Colonic mucosa (tissue), 4 donors: Measurements from ENCODE around the gene ASTN2. TPM values are rescaled to one million over a fixed set of nuclear protein-coding genes. Genes with fewer than 3 reads are reported as not detected.

Experiments
- DNase-seq: peaks from one replicate; pipeline ENCODE4 v3.0.0-alpha.2; 2020
- H3K27ac ChIP-seq: fragments of 200-600 bp; one replicate; pipeline ENCODE4 v1.8.0; 2021
- H3K27me3 ChIP-seq: fragments of 200-600 bp; one replicate; pipeline ENCODE4 v1.8.0; 2021
- H3K36me3 ChIP-seq: fragments of 200-600 bp; one replicate; pipeline ENCODE4 v1.8.0; 2021
- H3K4me1 ChIP-seq: fragments of 200-600 bp; one replicate; pipeline ENCODE4 v1.8.0; 2021; ENCODE audit warnings: mild to moderate bottlenecking
- H3K4me3 ChIP-seq: fragments of 200-600 bp; one replicate; pipeline ENCODE4 v1.8.0; 2021
- H3K9ac ChIP-seq, 2 donors: one replicate each; pipeline ENCODE4 v1.7.0; 2013; ENCODE audit warnings: control low read depth in 2 of 2, low read depth in 2 of 2, low read length in 2 of 2
- H3K9me3 ChIP-seq: fragments of 200-600 bp; one replicate; pipeline ENCODE4 v1.8.0; 2021
- intact Hi-C: fragments of 100-400 bp; cut with DNase I; formaldehyde crosslinking; loops from one replicate; pipeline ENCODE4 v1.14.1; 2022
- total RNA-seq, 2 donors: library from RNA; stranded (reverse); fragmentation: NEBNext Ultra II Directional in 1 of 2; extraction: Animal tissue kit (Norgen Biotek cat#: 25700) in 1 of 2; gene quantifications; one replicate each; pipeline ENCODE4 v1.2.1, GENCODE V29; 2021
- TF ChIP-seq, protein P1 (sequence below): fragments of 200-600 bp; IDR thresholded peaks from one replicate; pipeline ENCODE4 v1.8.0; 2022; ENCODE audit warnings: antibody characterized with exemption, mild to moderate bottlenecking
- donor health status: healthy.
- donor health status: DM: no; HTN: no; CAD: no.
- donor health status: DM: no; HTN: no; CAD: no.

Gene ASTN2
- total RNA-seq, 2 donors from 2014 or later: 2.5 to 6.1 TPM

DNA sequence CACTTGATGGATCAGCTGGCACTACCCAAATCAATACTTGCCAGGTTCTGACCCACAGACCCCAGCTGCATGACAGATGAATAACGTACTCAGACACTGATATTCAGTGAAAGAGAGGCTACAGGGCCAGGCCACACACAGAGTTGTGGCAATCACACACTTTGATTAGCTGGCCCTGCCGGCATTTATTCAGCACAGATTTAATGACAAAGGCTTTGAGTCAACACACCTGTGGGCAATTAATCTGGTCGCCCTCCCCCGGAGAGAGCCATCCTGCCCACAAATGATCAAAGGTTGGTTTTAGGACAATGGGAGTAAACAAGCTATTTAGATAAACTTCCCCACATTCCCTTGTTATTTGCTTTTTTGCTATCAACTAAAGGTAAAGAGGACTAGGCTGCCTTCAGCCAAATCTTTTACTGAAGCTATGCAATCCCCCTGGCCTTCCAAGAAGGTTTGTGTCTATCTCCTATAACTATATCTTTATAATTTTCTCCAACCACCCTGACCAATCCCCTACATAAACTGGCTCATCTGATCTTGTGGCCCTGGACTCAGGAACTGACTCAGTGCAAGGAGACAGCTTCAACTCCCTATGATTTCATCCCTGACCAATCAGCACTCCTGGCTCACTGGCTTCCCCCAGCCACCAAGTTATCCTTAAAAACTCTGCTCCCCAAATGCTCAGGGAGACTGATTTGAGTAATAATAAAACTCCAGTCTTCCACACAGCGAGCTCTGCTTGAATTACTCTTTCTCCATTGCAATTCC lies 740.5 kb downstream of the ASTN2 start:
- no peaks in the 10 kb centered on the region for H3K36me3 ChIP-seq
- TF ChIP-seq, protein P1, sequence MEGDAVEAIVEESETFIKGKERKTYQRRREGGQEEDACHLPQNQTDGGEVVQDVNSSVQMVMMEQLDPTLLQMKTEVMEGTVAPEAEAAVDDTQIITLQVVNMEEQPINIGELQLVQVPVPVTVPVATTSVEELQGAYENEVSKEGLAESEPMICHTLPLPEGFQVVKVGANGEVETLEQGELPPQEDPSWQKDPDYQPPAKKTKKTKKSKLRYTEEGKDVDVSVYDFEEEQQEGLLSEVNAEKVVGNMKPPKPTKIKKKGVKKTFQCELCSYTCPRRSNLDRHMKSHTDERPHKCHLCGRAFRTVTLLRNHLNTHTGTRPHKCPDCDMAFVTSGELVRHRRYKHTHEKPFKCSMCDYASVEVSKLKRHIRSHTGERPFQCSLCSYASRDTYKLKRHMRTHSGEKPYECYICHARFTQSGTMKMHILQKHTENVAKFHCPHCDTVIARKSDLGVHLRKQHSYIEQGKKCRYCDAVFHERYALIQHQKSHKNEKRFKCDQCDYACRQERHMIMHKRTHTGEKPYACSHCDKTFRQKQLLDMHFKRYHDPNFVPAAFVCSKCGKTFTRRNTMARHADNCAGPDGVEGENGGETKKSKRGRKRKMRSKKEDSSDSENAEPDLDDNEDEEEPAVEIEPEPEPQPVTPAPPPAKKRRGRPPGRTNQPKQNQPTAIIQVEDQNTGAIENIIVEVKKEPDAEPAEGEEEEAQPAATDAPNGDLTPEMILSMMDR: no peak
- H3K4me1 ChIP-seq: no peaks in the 10 kb centered on the region
- H3K9ac ChIP-seq: no peak overlapping the region
- DNase-seq: no peak
- H3K4me3 ChIP-seq: no peak overlapping the region
- H3K27me3 ChIP-seq: no peaks in the 10 kb centered on the region
- H3K27ac ChIP-seq: no peak overlapping the region
- intact Hi-C loops: no loop called here
- no peaks in the 10 kb centered on the region for H3K9me3 ChIP-seq

DNA sequence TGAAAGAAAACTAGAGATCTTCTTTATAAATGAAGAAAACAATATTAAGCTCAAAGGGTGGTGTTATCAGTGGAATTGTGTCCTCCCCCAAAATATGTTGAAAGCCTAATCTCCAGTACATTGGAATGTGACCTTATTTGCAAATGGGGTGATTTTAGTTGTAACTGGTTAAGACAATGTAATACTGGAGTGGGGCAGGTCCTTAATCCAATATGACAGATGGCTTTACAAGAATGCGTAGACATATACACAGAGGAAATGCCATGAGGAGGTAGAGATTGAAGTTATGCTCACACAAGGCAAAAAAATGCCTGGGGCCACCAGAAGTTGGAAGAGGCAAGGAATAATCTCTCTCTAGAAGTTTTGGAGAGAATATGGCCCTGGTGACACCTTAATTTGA lies 741.5 kb downstream of the ASTN2 start:
- TF ChIP-seq, protein P1: no peak
- Histone ChIP-seq H3K27me3 (no peaks in the 10 kb centered on the region), H3K27ac (no peak overlapping the region), H3K9ac (no peak overlapping the region), H3K4me1 (no peaks in the 10 kb centered on the region), H3K4me3 (no peak overlapping the region), H3K36me3 (no peaks in the 10 kb centered on the region), H3K9me3 (no peaks in the 10 kb centered on the region)
- intact Hi-C loops: no loop called here
- DNase-seq: no peak

DNA sequence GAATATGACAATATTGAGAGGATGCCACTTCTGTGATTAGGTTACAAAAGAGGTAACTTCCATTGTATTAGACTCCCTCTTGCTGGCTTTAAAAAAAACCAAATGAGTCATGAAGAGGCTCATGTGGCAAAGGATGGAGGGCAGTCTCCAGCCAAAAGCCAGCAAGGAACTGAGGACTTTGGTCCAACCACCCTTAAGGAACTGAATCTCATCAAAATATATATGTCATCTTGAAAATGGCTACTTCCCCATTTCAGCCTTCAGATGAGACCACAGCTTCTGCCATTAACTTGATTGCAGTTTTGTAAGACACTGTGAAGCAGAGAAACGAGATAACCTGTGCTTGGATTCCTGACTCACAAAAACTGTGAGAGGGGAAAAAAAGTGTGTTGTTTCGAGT lies 743.3 kb downstream of the ASTN2 start:
- Histone ChIP-seq H3K9ac (no peak overlapping the region), H3K27ac (no peak overlapping the region), H3K9me3 (no peaks in the 10 kb centered on the region), H3K36me3 (no peaks in the 10 kb centered on the region), H3K4me3 (no peak overlapping the region), H3K27me3 (no peaks in the 10 kb centered on the region), H3K4me1 (no peaks in the 10 kb centered on the region)
- TF ChIP-seq, protein P1: no peak
- DNase-seq: no peak
- intact Hi-C loops: no loop called here

DNA sequence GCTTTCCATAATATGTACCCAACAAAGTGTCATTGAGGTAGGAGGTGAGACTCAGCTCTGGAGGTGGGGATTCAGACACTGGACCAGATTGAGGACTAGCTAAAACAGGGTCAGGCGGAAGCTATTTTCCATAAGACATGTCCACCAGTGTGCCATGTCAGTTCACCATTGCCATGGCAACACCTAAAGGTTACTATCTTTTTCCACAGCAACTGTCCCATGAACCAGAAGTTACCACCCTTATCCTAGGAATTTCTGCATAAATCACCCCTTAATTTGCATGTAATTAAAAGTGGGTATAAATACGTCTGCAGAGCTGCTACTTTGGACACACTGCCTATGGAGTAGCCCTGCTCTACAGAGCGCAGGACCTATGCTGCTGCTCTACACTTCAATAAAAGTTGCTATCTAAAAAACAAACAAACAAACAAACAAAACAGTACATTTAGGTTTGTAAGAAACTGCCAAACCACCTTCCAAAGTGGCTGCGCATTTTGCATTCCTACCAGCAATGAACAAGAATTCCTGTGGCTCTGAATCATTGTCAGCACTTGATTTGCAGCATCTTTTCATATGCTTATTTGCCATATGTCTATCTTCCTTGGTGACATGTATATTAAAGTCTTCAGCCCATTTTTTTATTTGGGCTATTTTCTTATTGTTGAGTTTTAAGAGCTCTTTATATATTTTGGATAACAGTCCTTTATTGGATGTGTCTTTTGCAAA lies 745.7 kb downstream of the ASTN2 start:
- Histone ChIP-seq H3K27ac (no peak overlapping the region), H3K36me3 (no peaks in the 10 kb centered on the region), H3K9me3 (no peaks in the 10 kb centered on the region), H3K4me3 (no peak overlapping the region), H3K9ac (no peak overlapping the region), H3K4me1 (no peaks in the 10 kb centered on the region), H3K27me3 (no peaks in the 10 kb centered on the region)
- DNase-seq: no peak
- intact Hi-C loops: no loop called here
- TF ChIP-seq, protein P1: no peak

DNA sequence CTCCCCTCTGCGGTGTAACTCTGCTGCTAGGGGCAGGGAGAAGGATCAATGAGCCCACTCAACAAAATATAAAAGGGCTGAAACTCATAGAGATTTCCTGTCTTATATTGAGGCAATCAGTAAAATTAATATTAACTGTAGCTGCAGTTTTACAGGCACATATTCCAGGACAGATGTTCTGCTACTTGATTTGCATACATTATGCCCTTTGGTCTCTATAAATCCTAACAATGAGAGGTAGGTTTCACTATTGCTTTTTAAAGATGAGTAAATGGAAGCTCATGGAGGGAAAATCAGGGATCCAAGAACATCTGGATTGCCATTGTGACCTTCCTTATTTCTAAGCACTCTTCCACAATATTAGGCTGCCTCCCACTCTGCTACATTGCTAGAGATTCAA lies 751.3 kb downstream of the ASTN2 start:
- Histone ChIP-seq H3K4me3 (no peak overlapping the region), H3K9ac (no peak overlapping the region), H3K27me3 (no peaks in the 10 kb centered on the region), H3K4me1 (no peaks in the 10 kb centered on the region), H3K27ac (no peak overlapping the region), H3K9me3 (no peaks in the 10 kb centered on the region), H3K36me3 (no peaks in the 10 kb centered on the region)
- intact Hi-C loops: loop anchor here (5.0 kb wide), 1 partner anchor 1071 kb away; no protein-coding TSS in a partner anchor
- TF ChIP-seq, protein P1: no peak
- DNase-seq: no peak
